Stimulated activated CD8-positive, alpha-beta memory T cell treated with anti-CD3 and anti-CD28 coated beads, Interleukin-15, amount 100 ng/mL, for 48 hours (primary cell): ENCODE data around the gene SMCO4.

ENCODE experiments used
- DNase-seq, 2 donors: peaks; one replicate each; pipeline ENCODE4 v3.0.0-alpha.2; 2020; ENCODE audit warnings: low read depth in 2 of 2

SMCO4 gene

GRCh38 chr11:93528757-93529645 lies 14.2 kb downstream of the SMCO4 start:
- no peak for DNase-seq

- no peak for DNase-seq
Measured at GRCh38 chr11:93528252-93528651, 14.9 kb downstream of the SMCO4 start.

GRCh38 chr11:93526641-93527583 lies 16.3 kb downstream of the SMCO4 start:
- DNase-seq, result no peak

- DNase-seq, result no peak
Measured at GRCh38 chr11:93526346-93526633, 16.9 kb downstream of the SMCO4 start.

GRCh38 chr11:93525601-93526345 lies 17.4 kb downstream of the SMCO4 start:
- DNase-seq, result no peak

GRCh38 chr11:93524858-93525257 lies 18.3 kb downstream of the SMCO4 start:
- DNase-seq, result no peak

GRCh38 chr11:93524173-93524536 lies 19.0 kb downstream of the SMCO4 start:
- DNase-seq, result no peak

- DNase-seq, result no peak
Measured at GRCh38 chr11:93520726-93521509, 22.3 kb downstream of the SMCO4 start.

GRCh38 chr11:93519179-93519578 lies 24.0 kb downstream of the SMCO4 start:
- DNase-seq, result no peak

GRCh38 chr11:93518081-93518480 lies 25.1 kb downstream of the SMCO4 start:
- DNase-seq, result no peak

- no peak for DNase-seq
Measured at GRCh38 chr11:93517611-93518010, 25.6 kb downstream of the SMCO4 start.

GRCh38 chr11:93517041-93517440 lies 26.1 kb downstream of the SMCO4 start:
- no peak for DNase-seq

- DNase-seq, result no peak
Measured at GRCh38 chr11:93515441-93516025, 27.7 kb downstream of the SMCO4 start.

GRCh38 chr11:93514712-93515111 lies 28.5 kb downstream of the SMCO4 start:
- no peak for DNase-seq

- no peak for DNase-seq
Measured at GRCh38 chr11:93513772-93514171, 29.4 kb downstream of the SMCO4 start.

GRCh38 chr11:93512949-93513667 lies 30.1 kb downstream of the SMCO4 start:
- no peak for DNase-seq

GRCh38 chr11:93512073-93512475 lies 31.1 kb downstream of the SMCO4 start:
- DNase-seq, result no peak

- no peak for DNase-seq
Measured at GRCh38 chr11:93510196-93510873, 32.9 kb downstream of the SMCO4 start.

- DNase-seq, result no peak
Measured at GRCh38 chr11:93507517-93507916, 35.7 kb downstream of the SMCO4 start.

GRCh38 chr11:93505703-93506102 lies 37.5 kb downstream of the SMCO4 start:
- DNase-seq, result no peak
